PC-3 (cell line): ENCODE measurements around the gene MIPEP.

Source experiments
- CTCF ChIP-seq: fragments of 300-600 bp; sonication (generic); conservative IDR thresholded peaks from 2 replicates; pipeline ENCODE4 v1.5.1; 2017; ENCODE audit warnings: antibody characterized with exemption, low read depth, mild to moderate bottlenecking, low read length
- EZH2 ChIP-seq: fragments of 300-600 bp; sonication (generic); IDR thresholded peaks from one replicate; pipeline ENCODE4 v1.6.1; 2017; ENCODE audit warnings: antibody characterized with exemption, mild to moderate bottlenecking, low read length; ENCODE audit not compliant: unreplicated experiment
- EZH2phosphoT487 ChIP-seq: fragments of 300-600 bp; sonication (generic); IDR thresholded peaks from 2 replicates; pipeline ENCODE4 v1.6.1; 2018; ENCODE audit warnings: mild to moderate bottlenecking, antibody characterized with exemption, low read length, borderline replicate concordance

GRCh38 chr13:23794267-23795161 lies 94.7 kb downstream of the MIPEP start:
- no peak for TF ChIP-seq EZH2
- no peak for TF ChIP-seq CTCF
- TF ChIP-seq EZH2phosphoT487, result no peak
